Measurements from ENCODE around the gene XPR1. TPM values are rescaled to one million over a fixed set of nuclear protein-coding genes. Genes with fewer than 3 reads are reported as not detected.

Gene XPR1
- total RNA-seq, 1 experiment from 2014 or later, result 19.9 TPM

GRCh38 chr1:180769889-180770288 lies 138.1 kb downstream of the XPR1 start:
- H3K27ac ChIP-seq (ENCODE audit: low read depth, low read length), result no peak overlapping the region
- TF ChIP-seq SRF (IDR thresholded peaks at IDR 0.05; ENCODE audit: low read depth) (no peak), MAX (IDR thresholded peaks at IDR 0.05) (no peak), CTCF (IDR thresholded peaks at IDR 0.05 in 2 of 3, conservative IDR thresholded peaks at IDR 0.05 in 1 of 3; ENCODE audit: borderline replicate concordance in 1 of 3, insufficient read depth in 1 of 3, low read depth in 2 of 3, low read length in 2 of 3) (no peak), ZNF274 (IDR thresholded peaks at IDR 0.05; ENCODE audit: low read depth, low read length) (no peak), EZH2phosphoT487 (IDR thresholded peaks at IDR 0.05; ENCODE audit: borderline replicate concordance) (no peak), RAD21 (IDR thresholded peaks at IDR 0.05; ENCODE audit: low read depth) (no peak), POLR2A (IDR thresholded peaks at IDR 0.05; ENCODE audit: borderline replicate concordance, extremely low read depth, insufficient read depth, insufficient read length) (no peak)
- no peak overlapping the region for H3K9ac ChIP-seq (ENCODE audit: low read length)
- POLR2A ChIA-PET, result no interaction called here
- no peak for DNase-seq (ENCODE audit: low read depth, low spot score)
- H3K4me2 ChIP-seq (ENCODE audit: low read length), result no peak overlapping the region
- H3K9me3 ChIP-seq (ENCODE audit: control insufficient read depth in 1 of 2, insufficient read depth in 1 of 2, low read depth in 1 of 2, low read length in 2 of 2), result no peaks in the 10 kb centered on the region
- no peaks in the 10 kb centered on the region for H3K27me3 ChIP-seq (ENCODE audit: insufficient read depth, low read length)
- CTCF ChIA-PET, result no interaction called here
- no peak overlapping the region for H3K4me3 ChIP-seq (replicated peaks in 1 of 2; ENCODE audit: low read depth in 1 of 2, low read length in 2 of 2)
- intact Hi-C loops (cut with micrococcal nuclease), result no loop called here
- no peak overlapping the region for H2AFZ ChIP-seq (ENCODE audit: low read depth, low read length, poor library complexity, severe bottlenecking)
- no peaks in the 10 kb centered on the region for H3K4me1 ChIP-seq (ENCODE audit: control insufficient read depth in 1 of 2, insufficient read depth in 2 of 2, low read length in 2 of 2)
- BruUV-seq (replicated peaks), result no TSS peak
- RAD21 ChIA-PET (ENCODE audit: low non-redundant PET in 1 of 2, low total read pairs in 2 of 2, uncharacterized antibody in 2 of 2, unreplicated experiment in 2 of 2), result no interaction called here
- no peaks in the 10 kb centered on the region for H3K79me2 ChIP-seq (ENCODE audit: insufficient read depth, low read length)
- no peaks in the 10 kb centered on the region for H3K9me2 ChIP-seq (ENCODE audit: insufficient read depth)
- no peaks in the 10 kb centered on the region for H3K36me3 ChIP-seq (ENCODE audit: control insufficient read depth in 1 of 2, insufficient read depth in 2 of 2, low read length in 2 of 2)
- no peaks in the 10 kb centered on the region for H4K20me1 ChIP-seq (ENCODE audit: insufficient read depth)
- no peak for ATAC-seq

GRCh38 chr1:180773210-180773865 lies 141.5 kb downstream of the XPR1 start:
- no peaks in the 10 kb centered on the region for H3K9me2 ChIP-seq (ENCODE audit: insufficient read depth)
- CTCF ChIA-PET, result no interaction called here
- no peak overlapping the region for H2AFZ ChIP-seq (ENCODE audit: low read depth, low read length, poor library complexity, severe bottlenecking)
- H3K27ac ChIP-seq (ENCODE audit: low read depth, low read length), result no peak overlapping the region
- DNase-seq (ENCODE audit: low read depth, low spot score) (no peak), ATAC-seq (no peak)
- no peaks in the 10 kb centered on the region for H3K27me3 ChIP-seq (ENCODE audit: insufficient read depth, low read length)
- H3K4me1 ChIP-seq (ENCODE audit: control insufficient read depth in 1 of 2, insufficient read depth in 2 of 2, low read length in 2 of 2), result no peaks in the 10 kb centered on the region
- H3K79me2 ChIP-seq (ENCODE audit: insufficient read depth, low read length), result no peaks in the 10 kb centered on the region
- no peak for TF ChIP-seq YY1 (IDR thresholded peaks at IDR 0.05; ENCODE audit: extremely low read depth, insufficient replicate concordance, low read depth, low read length)
- 0 out of 2 replicates have a peak, but pooled peaks have one; percentile 9 for TF ChIP-seq FOSL1 (IDR thresholded peaks at IDR 0.05; ENCODE audit: low read depth)
- RAD21 ChIA-PET (ENCODE audit: low non-redundant PET in 1 of 2, low total read pairs in 2 of 2, uncharacterized antibody in 2 of 2, unreplicated experiment in 2 of 2), result no interaction called here
- no TSS peak for BruUV-seq (replicated peaks)
- no peaks in the 10 kb centered on the region for H4K20me1 ChIP-seq (ENCODE audit: insufficient read depth)
- POLR2A ChIA-PET, result no interaction called here
- intact Hi-C loops (cut with micrococcal nuclease), result no loop called here
- no peak overlapping the region for H3K4me3 ChIP-seq (replicated peaks in 1 of 2; ENCODE audit: low read depth in 1 of 2, low read length in 2 of 2)
- no peaks in the 10 kb centered on the region for H3K9me3 ChIP-seq (ENCODE audit: control insufficient read depth in 1 of 2, insufficient read depth in 1 of 2, low read depth in 1 of 2, low read length in 2 of 2)
- no peaks in the 10 kb centered on the region for H3K36me3 ChIP-seq (ENCODE audit: control insufficient read depth in 1 of 2, insufficient read depth in 2 of 2, low read length in 2 of 2)
- H3K4me2 ChIP-seq (ENCODE audit: low read length), result no peak overlapping the region
- no peak overlapping the region for H3K9ac ChIP-seq (ENCODE audit: low read length)

All from HCT116 (cell line).